ENCODE data around the gene B4GAT1. TPM values are rescaled to one million over a fixed set of nuclear protein-coding genes. Genes with fewer than 3 reads are reported as not detected.

B4GAT1 gene
- total RNA-seq, 1 donor from 2014 or later = 20.4 TPM

DNA sequence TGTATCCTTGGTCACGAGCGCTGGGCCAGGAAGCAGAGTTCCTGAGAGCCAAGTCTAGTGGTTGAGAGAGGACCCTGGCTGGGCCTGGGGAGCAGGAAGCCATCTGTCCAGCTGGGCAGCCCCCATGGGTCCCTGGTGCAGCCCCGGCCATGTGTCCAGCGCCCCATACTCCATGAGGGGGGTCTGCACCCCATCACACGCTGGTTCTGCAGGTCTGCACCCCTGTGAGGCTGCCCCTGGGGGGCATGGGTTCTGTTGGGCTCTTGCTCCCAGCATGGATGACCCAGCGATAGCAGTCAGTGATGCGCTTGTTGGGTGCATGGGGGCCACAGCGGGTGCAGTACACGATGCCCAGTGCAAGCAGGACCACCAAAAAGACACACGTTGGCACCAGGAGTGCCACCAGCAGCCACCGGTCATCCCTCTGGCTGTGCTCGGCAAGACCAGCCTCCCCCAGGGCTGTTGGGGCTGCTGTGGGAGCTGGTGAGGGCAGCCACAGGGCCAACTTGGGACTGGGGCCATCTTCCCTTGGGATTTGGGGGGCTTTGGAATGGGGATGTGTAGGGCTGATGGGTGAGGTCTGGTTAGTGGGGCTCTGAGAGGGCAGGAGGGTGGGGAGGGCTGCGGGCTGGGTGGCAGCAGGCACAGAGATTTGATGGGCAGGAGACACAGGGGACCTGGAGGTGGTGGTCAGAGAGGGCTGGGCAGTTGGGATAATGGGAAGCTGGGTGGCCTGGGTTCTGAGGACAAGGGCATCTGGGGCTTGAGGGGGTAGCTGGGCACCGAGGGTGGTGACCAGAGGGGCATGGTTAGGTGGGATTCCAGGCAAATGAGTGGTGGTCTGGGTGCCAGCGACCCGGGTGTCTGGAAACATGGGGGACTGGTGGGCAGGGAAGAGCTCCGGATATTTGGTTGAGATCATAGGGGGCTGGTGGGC is 32.6 kb downstream of the B4GAT1 start:
- Histone ChIP-seq H3K36me3 (ENCODE audit: control insufficient read depth, insufficient read depth, low read length) (no peaks in the 10 kb centered on the region), H3K27me3 (ENCODE audit: control insufficient read depth, insufficient read depth, low read length) (peaks cover 2% of the 10 kb centered on the region), H3K4me3 (ENCODE audit: low read depth, low read length) (no peak overlapping the region)
- DNase-seq (ENCODE audit: low read depth) = no peak
- TF ChIP-seq, protein P1, sequence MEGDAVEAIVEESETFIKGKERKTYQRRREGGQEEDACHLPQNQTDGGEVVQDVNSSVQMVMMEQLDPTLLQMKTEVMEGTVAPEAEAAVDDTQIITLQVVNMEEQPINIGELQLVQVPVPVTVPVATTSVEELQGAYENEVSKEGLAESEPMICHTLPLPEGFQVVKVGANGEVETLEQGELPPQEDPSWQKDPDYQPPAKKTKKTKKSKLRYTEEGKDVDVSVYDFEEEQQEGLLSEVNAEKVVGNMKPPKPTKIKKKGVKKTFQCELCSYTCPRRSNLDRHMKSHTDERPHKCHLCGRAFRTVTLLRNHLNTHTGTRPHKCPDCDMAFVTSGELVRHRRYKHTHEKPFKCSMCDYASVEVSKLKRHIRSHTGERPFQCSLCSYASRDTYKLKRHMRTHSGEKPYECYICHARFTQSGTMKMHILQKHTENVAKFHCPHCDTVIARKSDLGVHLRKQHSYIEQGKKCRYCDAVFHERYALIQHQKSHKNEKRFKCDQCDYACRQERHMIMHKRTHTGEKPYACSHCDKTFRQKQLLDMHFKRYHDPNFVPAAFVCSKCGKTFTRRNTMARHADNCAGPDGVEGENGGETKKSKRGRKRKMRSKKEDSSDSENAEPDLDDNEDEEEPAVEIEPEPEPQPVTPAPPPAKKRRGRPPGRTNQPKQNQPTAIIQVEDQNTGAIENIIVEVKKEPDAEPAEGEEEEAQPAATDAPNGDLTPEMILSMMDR (IDR thresholded peaks at IDR 0.05; ENCODE audit: insufficient read depth, low read length, poor library complexity, severe bottlenecking) = no peak

DNA sequence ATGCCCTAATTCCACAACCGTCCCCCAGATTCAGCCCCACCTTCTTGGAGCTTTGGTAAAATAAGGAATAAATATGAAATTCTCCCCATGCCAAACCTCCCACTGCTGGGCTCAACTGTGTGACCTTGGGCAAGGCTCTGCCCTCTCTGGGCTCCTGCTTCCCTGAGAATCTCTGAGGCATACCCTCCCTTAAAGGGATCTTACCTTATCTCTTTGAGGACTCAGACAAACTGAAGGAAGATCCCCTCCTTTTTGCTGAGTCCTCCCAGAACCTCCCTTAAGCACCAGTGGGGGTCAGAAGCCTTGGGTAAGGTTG is 33.3 kb downstream of the B4GAT1 start:
- Histone ChIP-seq H3K36me3 (ENCODE audit: control insufficient read depth, insufficient read depth, low read length) (no peaks in the 10 kb centered on the region), H3K27me3 (ENCODE audit: control insufficient read depth, insufficient read depth, low read length) (peaks cover 2% of the 10 kb centered on the region), H3K4me3 (ENCODE audit: low read depth, low read length) (no peak overlapping the region)
- TF ChIP-seq, protein P1 (IDR thresholded peaks at IDR 0.05; ENCODE audit: insufficient read depth, low read length, poor library complexity, severe bottlenecking) = no peak
- no peak for DNase-seq (ENCODE audit: low read depth)

DNA sequence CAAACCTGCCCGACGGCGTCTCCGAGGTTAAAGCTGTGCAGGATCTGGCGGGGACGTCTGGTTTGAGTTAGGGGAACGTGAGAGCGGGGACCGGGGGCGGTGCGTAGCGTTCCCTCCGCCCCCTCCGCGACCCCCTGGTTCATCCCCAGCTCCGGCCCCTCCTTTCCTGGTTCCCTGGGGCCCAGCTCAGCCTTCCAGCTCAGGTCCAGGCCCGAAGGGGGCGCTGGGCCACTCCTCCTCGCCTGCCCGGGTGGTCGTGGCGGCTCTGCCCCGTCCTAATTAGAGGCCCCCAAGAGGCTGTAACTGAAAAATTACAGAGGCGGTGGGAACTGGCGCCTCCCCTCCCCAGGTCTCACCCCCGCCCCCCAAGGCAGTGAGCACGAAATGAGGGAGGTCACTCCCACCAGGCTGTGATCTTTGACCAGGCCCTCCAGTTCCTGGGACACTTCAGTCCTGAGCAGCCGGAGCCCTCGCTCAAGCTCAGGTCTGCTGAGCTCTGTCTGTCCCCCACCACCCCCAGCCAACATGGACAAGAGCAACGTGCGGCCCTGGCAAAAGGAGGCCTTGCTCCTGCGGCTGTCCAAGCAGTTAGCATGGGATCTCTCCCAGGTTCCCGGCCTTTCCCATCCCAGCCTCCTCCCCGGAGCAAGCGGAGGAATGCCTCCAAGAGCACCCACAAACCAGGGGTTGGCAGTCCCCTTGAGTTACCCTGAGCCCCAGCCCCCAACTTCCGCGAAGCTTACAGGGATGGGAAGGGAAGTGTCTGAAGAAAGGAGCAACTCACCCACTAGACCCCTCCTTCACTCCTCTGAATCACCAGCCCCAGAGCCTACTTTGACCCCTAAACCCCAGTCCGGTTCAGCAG is 33.9 kb downstream of the B4GAT1 start:
- Histone ChIP-seq H3K27me3 (ENCODE audit: control insufficient read depth, insufficient read depth, low read length) (peaks cover 2% of the 10 kb centered on the region), H3K36me3 (ENCODE audit: control insufficient read depth, insufficient read depth, low read length) (no peaks in the 10 kb centered on the region), H3K4me3 (ENCODE audit: low read depth, low read length) (peak overlapping the region; percentile 3)
- DNase-seq (ENCODE audit: low read depth) = no peak
- TF ChIP-seq, protein P1 (IDR thresholded peaks at IDR 0.05; ENCODE audit: insufficient read depth, low read length, poor library complexity, severe bottlenecking) = no peak

DNA sequence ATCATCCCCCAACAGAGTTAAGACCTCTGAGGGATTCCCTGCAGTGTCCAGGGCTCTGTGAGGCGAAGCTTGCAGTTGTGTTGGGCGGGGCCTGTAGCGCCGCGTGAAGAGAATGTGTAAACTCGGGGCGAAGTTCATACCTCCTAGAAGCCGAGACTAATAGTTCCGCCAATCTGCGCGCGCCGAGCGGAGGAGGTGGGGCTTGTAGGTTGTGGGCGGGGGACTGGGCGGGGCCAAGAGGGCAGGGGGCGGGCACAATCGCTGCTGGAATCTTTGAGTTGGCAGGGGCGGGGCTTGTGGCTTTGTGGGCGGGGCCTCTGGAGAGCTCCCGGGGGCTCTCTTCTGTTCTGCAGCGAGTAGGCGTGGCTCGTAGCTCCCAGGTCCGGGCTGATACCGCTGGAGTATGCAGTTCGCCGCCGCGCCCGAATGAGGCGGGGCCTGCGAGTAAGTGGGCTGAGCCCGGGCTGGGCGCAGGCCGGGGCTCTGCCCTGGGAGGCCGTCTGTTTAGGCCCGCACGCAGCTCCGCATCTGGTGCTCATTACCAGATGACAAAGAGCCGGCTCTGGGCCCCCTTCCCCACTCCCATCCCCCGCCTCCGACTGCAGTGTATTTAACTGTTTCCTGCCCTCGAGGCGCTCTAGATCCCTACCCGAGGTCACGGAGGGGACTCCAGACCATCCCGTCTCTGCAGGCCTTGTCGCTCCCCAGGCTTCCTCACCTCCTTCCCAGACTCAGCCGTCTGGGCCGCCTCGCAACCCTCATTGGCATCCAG is 34.7 kb downstream of the B4GAT1 start:
- peak; percentile 91 for DNase-seq (ENCODE audit: low read depth)
- Histone ChIP-seq H3K27me3 (ENCODE audit: control insufficient read depth, insufficient read depth, low read length) (peaks cover 2% of the 10 kb centered on the region), H3K4me3 (ENCODE audit: low read depth, low read length) (peak overlapping the region; percentile 61), H3K36me3 (ENCODE audit: control insufficient read depth, insufficient read depth, low read length) (no peaks in the 10 kb centered on the region)
- TF ChIP-seq, protein P1 (IDR thresholded peaks at IDR 0.05; ENCODE audit: insufficient read depth, low read length, poor library complexity, severe bottlenecking) = no peak

DNA sequence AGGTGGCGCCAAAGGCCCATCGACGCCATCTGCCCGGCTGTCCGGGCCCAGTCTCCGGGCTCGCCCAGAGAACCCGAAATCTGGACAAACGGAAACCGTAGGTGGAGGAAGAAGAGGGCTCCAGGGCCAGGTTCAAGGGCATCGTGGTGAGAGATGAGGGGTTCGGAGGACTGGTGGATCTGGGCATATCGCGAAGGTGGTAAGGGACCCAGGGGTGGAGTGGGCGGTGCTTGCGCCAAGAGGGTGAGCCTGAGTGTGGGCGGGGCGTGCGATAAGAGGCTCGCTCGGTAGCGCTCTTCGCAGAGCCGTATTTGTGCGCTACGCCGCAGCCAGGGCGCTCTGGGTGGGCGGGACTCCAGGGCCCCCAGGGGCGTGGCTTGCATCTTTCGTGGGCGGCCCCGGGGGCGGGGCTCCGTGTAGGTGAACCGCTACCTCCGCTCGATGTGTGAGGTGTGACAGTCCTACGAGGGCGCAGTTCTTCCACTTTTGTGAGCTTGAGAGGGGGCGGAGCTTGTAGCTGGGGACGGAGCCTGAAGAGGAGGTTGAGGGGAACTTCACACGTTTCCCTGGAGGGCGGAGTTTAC is 35.4 kb downstream of the B4GAT1 start:
- H3K27me3 ChIP-seq (ENCODE audit: control insufficient read depth, insufficient read depth, low read length) = peaks cover 2% of the 10 kb centered on the region
- no peaks in the 10 kb centered on the region for H3K36me3 ChIP-seq (ENCODE audit: control insufficient read depth, insufficient read depth, low read length)
- peak; percentile 68 for DNase-seq (ENCODE audit: low read depth)
- TF ChIP-seq, protein P1 (IDR thresholded peaks at IDR 0.05; ENCODE audit: insufficient read depth, low read length, poor library complexity, severe bottlenecking) = peak; percentile 95
- H3K4me3 ChIP-seq (ENCODE audit: low read depth, low read length) = peak overlapping the region; percentile 61
